ENCODE measurements around the gene FRMPD2. TPM values are rescaled to one million over a fixed set of nuclear protein-coding genes. Genes with fewer than 3 reads are reported as not detected.

The FRMPD2 gene
- total and polyA plus RNA-seq, 2 donors from 2014 or later = 0.34 to 0.47 TPM

- H3K4me1 ChIP-seq (ENCODE audit: control insufficient read depth in 2 of 3, insufficient read depth in 2 of 3, low read depth in 1 of 3, low read length in 3 of 3) = peaks cover 0 to 11% (median 7%) of the 10 kb centered on the region in 3 donors
- H3K9me3 ChIP-seq (ENCODE audit: control insufficient read depth in 2 of 3, insufficient read depth in 1 of 3, low read length in 3 of 3) = no peaks in the 10 kb centered on the region
- no peak for DNase-seq
- no peak overlapping the region for H3K27ac ChIP-seq (ENCODE audit: low read depth in 2 of 2, low read length in 2 of 2)
- H3K36me3 ChIP-seq (ENCODE audit: control insufficient read depth in 2 of 3, insufficient read depth in 3 of 3, low read length in 3 of 3) = no peaks in the 10 kb centered on the region
- intact Hi-C loops (cut with DNase I) = no loop called here
- H3K27me3 ChIP-seq (ENCODE audit: control insufficient read depth, insufficient read depth, low read length) = no peaks in the 10 kb centered on the region
- no peak for TF ChIP-seq CTCF (IDR thresholded peaks at IDR 0.05; ENCODE audit: borderline replicate concordance, extremely low read depth, insufficient read depth)
- no peak overlapping the region for H3K4me3 ChIP-seq (ENCODE audit: low read length in 3 of 3)
- FAIRE-seq = no peak
- H3K9ac ChIP-seq (ENCODE audit: low read length in 3 of 3) = no peak overlapping the region
Measured at GRCh38 chr10:48257407-48257961, 17.0 kb downstream of the FRMPD2 start.

GRCh38 chr10:48255722-48256121 lies 18.8 kb downstream of the FRMPD2 start:
- H3K4me1 ChIP-seq (ENCODE audit: control insufficient read depth in 2 of 3, insufficient read depth in 2 of 3, low read depth in 1 of 3, low read length in 3 of 3) = peaks cover 0 to 21% (median 18%) of the 10 kb centered on the region in 3 donors
- H3K9ac ChIP-seq (ENCODE audit: low read length in 3 of 3) = no peak overlapping the region
- H3K9me3 ChIP-seq (ENCODE audit: control insufficient read depth in 2 of 3, insufficient read depth in 1 of 3, low read length in 3 of 3) = no peaks in the 10 kb centered on the region
- no peaks in the 10 kb centered on the region for H3K36me3 ChIP-seq (ENCODE audit: control insufficient read depth in 2 of 3, insufficient read depth in 3 of 3, low read length in 3 of 3)
- intact Hi-C loops (cut with DNase I) = no loop called here
- no peak for TF ChIP-seq CTCF (IDR thresholded peaks at IDR 0.05; ENCODE audit: borderline replicate concordance, extremely low read depth, insufficient read depth)
- peak overlapping the region in 1 of 2 donors; percentile 33 for H3K27ac ChIP-seq (ENCODE audit: low read depth in 2 of 2, low read length in 2 of 2)
- H3K4me3 ChIP-seq (ENCODE audit: low read length in 3 of 3) = no peak overlapping the region
- no peak for DNase-seq
- no peaks in the 10 kb centered on the region for H3K27me3 ChIP-seq (ENCODE audit: control insufficient read depth, insufficient read depth, low read length)
- FAIRE-seq = no peak

DNA sequence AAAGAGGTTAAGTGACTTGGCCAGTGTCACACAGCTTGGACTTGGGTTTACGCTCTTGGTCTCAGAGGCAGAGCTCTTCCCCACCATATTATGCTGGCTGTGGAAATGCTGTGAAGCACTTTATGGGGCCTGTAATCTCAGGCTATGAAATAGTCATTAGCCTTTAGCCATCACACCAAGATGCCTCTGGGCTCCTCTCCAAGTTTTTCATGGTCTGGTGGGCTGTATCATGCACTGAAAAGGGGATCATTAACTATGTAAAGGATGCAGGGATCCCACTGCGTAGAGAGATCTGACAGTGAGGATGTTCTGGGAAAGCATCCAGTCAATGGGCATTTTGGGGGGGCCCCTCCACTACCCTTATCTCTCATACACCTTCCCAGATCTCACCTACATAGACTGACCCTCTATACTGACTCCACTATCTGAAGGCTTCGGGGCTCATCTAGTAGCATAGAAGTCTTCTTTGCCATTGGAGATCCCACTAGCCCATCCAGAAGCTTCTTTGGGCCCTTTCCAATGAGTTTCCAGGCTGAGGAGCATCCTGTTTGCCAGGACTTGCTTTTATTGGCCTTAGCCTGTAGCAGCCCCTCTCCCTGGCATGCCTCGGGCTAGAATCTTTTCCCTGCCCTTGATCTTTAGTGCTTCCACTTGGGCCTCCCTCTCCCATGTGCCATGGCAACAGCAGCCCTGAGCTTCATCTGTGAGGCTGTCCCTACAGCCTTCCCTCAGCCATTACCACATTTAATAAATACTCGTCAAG lies 19.6 kb downstream of the FRMPD2 start:
- TF ChIP-seq CTCF (IDR thresholded peaks at IDR 0.05; ENCODE audit: borderline replicate concordance, extremely low read depth, insufficient read depth) = no peak
- Histone ChIP-seq H3K27ac (ENCODE audit: low read depth in 2 of 2, low read length in 2 of 2) (no peak overlapping the region), H3K9ac (ENCODE audit: low read length in 3 of 3) (no peak overlapping the region), H3K27me3 (ENCODE audit: control insufficient read depth, insufficient read depth, low read length) (no peaks in the 10 kb centered on the region), H3K4me1 (ENCODE audit: control insufficient read depth in 2 of 3, insufficient read depth in 2 of 3, low read depth in 1 of 3, low read length in 3 of 3) (peaks cover 0 to 21% (median 18%) of the 10 kb centered on the region in 3 donors), H3K4me3 (ENCODE audit: low read length in 3 of 3) (no peak overlapping the region), H3K36me3 (ENCODE audit: control insufficient read depth in 2 of 3, insufficient read depth in 3 of 3, low read length in 3 of 3) (no peaks in the 10 kb centered on the region), H3K9me3 (ENCODE audit: control insufficient read depth in 2 of 3, insufficient read depth in 1 of 3, low read length in 3 of 3) (no peaks in the 10 kb centered on the region)
- intact Hi-C loops (cut with DNase I) = no loop called here
- no peak for FAIRE-seq
- DNase-seq = peak in 1 of 5 donors; percentile 39
